ENCODE data around the gene PACC1. TPM values are rescaled to one million over a fixed set of nuclear protein-coding genes. Genes with fewer than 3 reads are reported as not detected.

Gene PACC1
- total and polyA plus RNA-seq, 2 experiments from 2014 or later, result 9.4 to 10.4 TPM

GRCh38 chr1:212401838-212402582 lies 12.7 kb downstream of the PACC1 start:
- H2AFZ ChIP-seq, result no peak overlapping the region
- no peaks in the 10 kb centered on the region for H4K20me1 ChIP-seq (ENCODE audit: insufficient read depth, poor library complexity, severe bottlenecking)
- H3K79me2 ChIP-seq, result no peaks in the 10 kb centered on the region
- no peaks in the 10 kb centered on the region for H3K4me1 ChIP-seq (ENCODE audit: insufficient read depth)
- no peaks in the 10 kb centered on the region for H3K9me2 ChIP-seq (replicated peaks; ENCODE audit: insufficient read depth)
- H3K9me3 ChIP-seq (ENCODE audit: low read depth), result peaks cover 2% of the 10 kb centered on the region
- no peak for TF ChIP-seq EZH2phosphoT487 (IDR thresholded peaks at IDR 0.05; ENCODE audit: low read depth, severe bottlenecking, unreplicated experiment)
- no peak for TF ChIP-seq EZH2 (IDR thresholded peaks at IDR 0.05; ENCODE audit: borderline replicate concordance)
- no peak for TF ChIP-seq CTCF (IDR thresholded peaks at IDR 0.05; ENCODE audit: poor library complexity)
- H3K27ac ChIP-seq, result no peak overlapping the region
- peaks cover under 1% of the 10 kb centered on the region for H3K36me3 ChIP-seq (replicated peaks; ENCODE audit: insufficient read depth, low read depth)
- no peaks in the 10 kb centered on the region for H3K27me3 ChIP-seq
- no peak overlapping the region for H3K4me2 ChIP-seq
- no peak for DNase-seq (ENCODE audit: low spot score)
- no peak overlapping the region for H3K4me3 ChIP-seq
- 93% methylated on average over 7 of the region's 7 CpGs for WGBS (ENCODE audit: low lambda C conversion rate, missing lambda C conversion rate)

GRCh38 chr1:212401042-212401441 lies 13.6 kb downstream of the PACC1 start:
- Histone ChIP-seq H3K9me3 (ENCODE audit: low read depth) (peaks cover 5% of the 10 kb centered on the region), H3K9me2 (replicated peaks; ENCODE audit: insufficient read depth) (no peaks in the 10 kb centered on the region), H2AFZ (no peak overlapping the region), H3K4me2 (no peak overlapping the region), H3K79me2 (no peaks in the 10 kb centered on the region), H3K27me3 (no peaks in the 10 kb centered on the region), H3K36me3 (replicated peaks; ENCODE audit: insufficient read depth, low read depth) (peaks cover 3% of the 10 kb centered on the region), H4K20me1 (ENCODE audit: insufficient read depth, poor library complexity, severe bottlenecking) (no peaks in the 10 kb centered on the region), H3K4me1 (ENCODE audit: insufficient read depth) (no peaks in the 10 kb centered on the region), H3K4me3 (no peak overlapping the region), H3K27ac (no peak overlapping the region)
- WGBS (ENCODE audit: low lambda C conversion rate, missing lambda C conversion rate), result 96% methylated on average over 4 of the region's 4 CpGs
- TF ChIP-seq CTCF (IDR thresholded peaks at IDR 0.05; ENCODE audit: poor library complexity) (no peak), EZH2 (IDR thresholded peaks at IDR 0.05; ENCODE audit: borderline replicate concordance) (no peak), EZH2phosphoT487 (IDR thresholded peaks at IDR 0.05; ENCODE audit: low read depth, severe bottlenecking, unreplicated experiment) (no peak)
- no peak for DNase-seq (ENCODE audit: low spot score)

GRCh38 chr1:212397171-212397570 lies 17.5 kb downstream of the PACC1 start:
- H3K4me2 ChIP-seq, result no peak overlapping the region
- 97% methylated on average over 1 of the region's 1 CpG for WGBS (ENCODE audit: low lambda C conversion rate, missing lambda C conversion rate)
- H3K79me2 ChIP-seq, result no peaks in the 10 kb centered on the region
- no peak overlapping the region for H3K4me3 ChIP-seq
- H3K27me3 ChIP-seq, result no peaks in the 10 kb centered on the region
- H3K27ac ChIP-seq, result no peak overlapping the region
- peaks cover 3% of the 10 kb centered on the region for H3K36me3 ChIP-seq (replicated peaks; ENCODE audit: insufficient read depth, low read depth)
- H3K9me3 ChIP-seq (ENCODE audit: low read depth), result peaks cover 5% of the 10 kb centered on the region
- no peaks in the 10 kb centered on the region for H4K20me1 ChIP-seq (ENCODE audit: insufficient read depth, poor library complexity, severe bottlenecking)
- H3K4me1 ChIP-seq (ENCODE audit: insufficient read depth), result no peaks in the 10 kb centered on the region
- no peak for TF ChIP-seq EZH2 (IDR thresholded peaks at IDR 0.05; ENCODE audit: borderline replicate concordance)
- TF ChIP-seq CTCF (IDR thresholded peaks at IDR 0.05; ENCODE audit: poor library complexity), result no peak
- TF ChIP-seq EZH2phosphoT487 (IDR thresholded peaks at IDR 0.05; ENCODE audit: low read depth, severe bottlenecking, unreplicated experiment), result no peak
- no peak overlapping the region for H2AFZ ChIP-seq
- no peak for DNase-seq (ENCODE audit: low spot score)
- no peaks in the 10 kb centered on the region for H3K9me2 ChIP-seq (replicated peaks; ENCODE audit: insufficient read depth)
